ENCODE measurements around the gene CEMP1.

- TF ChIP-seq CTCF (conservative IDR thresholded peaks at IDR 0.05; ENCODE audit: low read depth, low read length) (no peak), EZH2 (IDR thresholded peaks at IDR 0.05; ENCODE audit: borderline replicate concordance, low read depth, low read length, poor library complexity, severe bottlenecking) (no peak)
Observed at GRCh38 chr16:2520784-2521531, 10.2 kb downstream of the CEMP1 start.
